ENCODE measurements around the gene ANKRD34A.
A peak's percentile ranks its signal among the peaks of the same experiment; 100 is the strongest.

DNA sequence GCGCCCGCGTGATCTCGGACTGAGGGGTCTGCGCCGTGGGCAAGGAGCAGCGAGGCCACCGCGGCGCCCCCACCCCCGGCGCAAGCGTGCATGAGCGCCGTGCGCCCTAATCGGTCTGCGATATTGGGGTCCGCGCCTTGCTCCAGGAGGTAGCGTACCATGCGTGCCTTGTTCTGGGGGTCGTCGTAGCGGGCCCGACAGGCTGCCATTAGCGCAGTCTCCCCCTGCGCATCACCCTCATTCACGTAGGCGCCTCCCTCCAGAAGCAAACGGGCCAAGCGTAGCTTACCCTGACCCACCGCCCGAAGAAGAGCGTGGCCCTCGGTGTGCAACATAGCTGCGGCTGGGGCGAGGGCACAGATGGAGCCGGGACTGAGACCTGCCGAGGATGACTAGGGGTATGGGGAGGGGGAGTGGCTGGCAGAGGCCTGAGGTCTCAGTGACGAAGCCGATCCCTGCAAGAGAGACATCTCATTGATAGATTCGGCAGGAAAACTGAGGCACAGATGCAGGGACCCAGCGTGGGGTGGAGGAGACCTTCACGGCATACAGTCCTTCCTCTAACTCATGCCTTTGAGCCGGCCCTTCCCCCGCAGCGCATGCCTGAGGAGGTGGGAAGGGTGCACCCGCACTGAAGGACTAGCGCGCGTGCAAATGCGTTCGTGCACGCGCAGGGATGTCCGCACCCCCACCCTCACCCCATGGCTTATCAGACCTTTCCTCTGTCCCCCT is 2.8 kb downstream of the ANKRD34A start:
- TF ChIP-seq ZNF121 (CRISPR knock-in tag; IDR thresholded peaks at IDR 0.05) = 0 out of 2 replicates have a peak, but pooled peaks have one; percentile 47
- TF ChIP-seq, protein P1, sequence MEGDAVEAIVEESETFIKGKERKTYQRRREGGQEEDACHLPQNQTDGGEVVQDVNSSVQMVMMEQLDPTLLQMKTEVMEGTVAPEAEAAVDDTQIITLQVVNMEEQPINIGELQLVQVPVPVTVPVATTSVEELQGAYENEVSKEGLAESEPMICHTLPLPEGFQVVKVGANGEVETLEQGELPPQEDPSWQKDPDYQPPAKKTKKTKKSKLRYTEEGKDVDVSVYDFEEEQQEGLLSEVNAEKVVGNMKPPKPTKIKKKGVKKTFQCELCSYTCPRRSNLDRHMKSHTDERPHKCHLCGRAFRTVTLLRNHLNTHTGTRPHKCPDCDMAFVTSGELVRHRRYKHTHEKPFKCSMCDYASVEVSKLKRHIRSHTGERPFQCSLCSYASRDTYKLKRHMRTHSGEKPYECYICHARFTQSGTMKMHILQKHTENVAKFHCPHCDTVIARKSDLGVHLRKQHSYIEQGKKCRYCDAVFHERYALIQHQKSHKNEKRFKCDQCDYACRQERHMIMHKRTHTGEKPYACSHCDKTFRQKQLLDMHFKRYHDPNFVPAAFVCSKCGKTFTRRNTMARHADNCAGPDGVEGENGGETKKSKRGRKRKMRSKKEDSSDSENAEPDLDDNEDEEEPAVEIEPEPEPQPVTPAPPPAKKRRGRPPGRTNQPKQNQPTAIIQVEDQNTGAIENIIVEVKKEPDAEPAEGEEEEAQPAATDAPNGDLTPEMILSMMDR (IDR thresholded peaks at IDR 0.05) = no peak
- no peak for TF ChIP-seq ETV6 (CRISPR knock-in tag; IDR thresholded peaks at IDR 0.05)
- no peak for TF ChIP-seq RELA (CRISPR knock-in tag; IDR thresholded peaks at IDR 0.05; ENCODE audit: borderline replicate concordance)
- TF ChIP-seq, protein P2, sequence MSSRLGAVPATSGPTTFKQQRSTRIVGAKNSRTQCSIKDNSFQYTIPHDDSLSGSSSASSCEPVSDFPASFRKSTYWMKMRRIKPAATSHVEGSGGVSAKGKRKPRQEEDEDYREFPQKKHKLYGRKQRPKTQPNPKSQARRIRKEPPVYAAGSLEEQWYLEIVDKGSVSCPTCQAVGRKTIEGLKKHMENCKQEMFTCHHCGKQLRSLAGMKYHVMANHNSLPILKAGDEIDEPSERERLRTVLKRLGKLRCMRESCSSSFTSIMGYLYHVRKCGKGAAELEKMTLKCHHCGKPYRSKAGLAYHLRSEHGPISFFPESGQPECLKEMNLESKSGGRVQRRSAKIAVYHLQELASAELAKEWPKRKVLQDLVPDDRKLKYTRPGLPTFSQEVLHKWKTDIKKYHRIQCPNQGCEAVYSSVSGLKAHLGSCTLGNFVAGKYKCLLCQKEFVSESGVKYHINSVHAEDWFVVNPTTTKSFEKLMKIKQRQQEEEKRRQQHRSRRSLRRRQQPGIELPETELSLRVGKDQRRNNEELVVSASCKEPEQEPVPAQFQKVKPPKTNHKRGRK (CRISPR knock-in tag; IDR thresholded peaks at IDR 0.05; ENCODE audit: borderline replicate concordance) = no peak
- no peak for TF ChIP-seq FOXK1 (CRISPR knock-in tag; IDR thresholded peaks at IDR 0.05)
- TF ChIP-seq NFE2L1 (CRISPR knock-in tag; IDR thresholded peaks at IDR 0.05) = peak; percentile 63; the same call in 1 of the 2 replicates
- TF ChIP-seq, protein P3, sequence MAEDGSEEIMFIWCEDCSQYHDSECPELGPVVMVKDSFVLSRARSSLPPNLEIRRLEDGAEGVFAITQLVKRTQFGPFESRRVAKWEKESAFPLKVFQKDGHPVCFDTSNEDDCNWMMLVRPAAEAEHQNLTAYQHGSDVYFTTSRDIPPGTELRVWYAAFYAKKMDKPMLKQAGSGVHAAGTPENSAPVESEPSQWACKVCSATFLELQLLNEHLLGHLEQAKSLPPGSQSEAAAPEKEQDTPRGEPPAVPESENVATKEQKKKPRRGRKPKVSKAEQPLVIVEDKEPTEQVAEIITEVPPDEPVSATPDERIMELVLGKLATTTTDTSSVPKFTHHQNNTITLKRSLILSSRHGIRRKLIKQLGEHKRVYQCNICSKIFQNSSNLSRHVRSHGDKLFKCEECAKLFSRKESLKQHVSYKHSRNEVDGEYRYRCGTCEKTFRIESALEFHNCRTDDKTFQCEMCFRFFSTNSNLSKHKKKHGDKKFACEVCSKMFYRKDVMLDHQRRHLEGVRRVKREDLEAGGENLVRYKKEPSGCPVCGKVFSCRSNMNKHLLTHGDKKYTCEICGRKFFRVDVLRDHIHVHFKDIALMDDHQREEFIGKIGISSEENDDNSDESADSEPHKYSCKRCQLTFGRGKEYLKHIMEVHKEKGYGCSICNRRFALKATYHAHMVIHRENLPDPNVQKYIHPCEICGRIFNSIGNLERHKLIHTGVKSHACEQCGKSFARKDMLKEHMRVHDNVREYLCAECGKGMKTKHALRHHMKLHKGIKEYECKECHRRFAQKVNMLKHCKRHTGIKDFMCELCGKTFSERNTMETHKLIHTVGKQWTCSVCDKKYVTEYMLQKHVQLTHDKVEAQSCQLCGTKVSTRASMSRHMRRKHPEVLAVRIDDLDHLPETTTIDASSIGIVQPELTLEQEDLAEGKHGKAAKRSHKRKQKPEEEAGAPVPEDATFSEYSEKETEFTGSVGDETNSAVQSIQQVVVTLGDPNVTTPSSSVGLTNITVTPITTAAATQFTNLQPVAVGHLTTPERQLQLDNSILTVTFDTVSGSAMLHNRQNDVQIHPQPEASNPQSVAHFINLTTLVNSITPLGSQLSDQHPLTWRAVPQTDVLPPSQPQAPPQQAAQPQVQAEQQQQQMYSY (CRISPR knock-in tag; IDR thresholded peaks at IDR 0.05) = no peak; the same call in 1 of the 2 replicates
- TF ChIP-seq, protein P4, sequence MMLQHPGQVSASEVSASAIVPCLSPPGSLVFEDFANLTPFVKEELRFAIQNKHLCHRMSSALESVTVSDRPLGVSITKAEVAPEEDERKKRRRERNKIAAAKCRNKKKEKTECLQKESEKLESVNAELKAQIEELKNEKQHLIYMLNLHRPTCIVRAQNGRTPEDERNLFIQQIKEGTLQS (CRISPR knock-in tag; conservative IDR thresholded peaks at IDR 0.05) = no peak
- TF ChIP-seq, protein P5, sequence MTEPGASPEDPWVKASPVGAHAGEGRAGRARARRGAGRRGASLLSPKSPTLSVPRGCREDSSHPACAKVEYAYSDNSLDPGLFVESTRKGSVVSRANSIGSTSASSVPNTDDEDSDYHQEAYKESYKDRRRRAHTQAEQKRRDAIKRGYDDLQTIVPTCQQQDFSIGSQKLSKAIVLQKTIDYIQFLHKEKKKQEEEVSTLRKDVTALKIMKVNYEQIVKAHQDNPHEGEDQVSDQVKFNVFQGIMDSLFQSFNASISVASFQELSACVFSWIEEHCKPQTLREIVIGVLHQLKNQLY (CRISPR knock-in tag; IDR thresholded peaks at IDR 0.05) = no peak
- TF ChIP-seq NR2C2 (CRISPR knock-in tag; IDR thresholded peaks at IDR 0.05) = no peak
- no peak for TF ChIP-seq CREB1 (CRISPR knock-in tag; IDR thresholded peaks at IDR 0.05)
- TF ChIP-seq ZNF263 (CRISPR knock-in tag; IDR thresholded peaks at IDR 0.05; ENCODE audit: low read depth) = no peak
